ENCODE data around the gene SDE2.
"Not testable (repeated sequence)": the region's sequence is repeated elsewhere in the genome, so short reads cannot be mapped to it uniquely, and the experiment has no call there.

The SDE2 gene

DNA sequence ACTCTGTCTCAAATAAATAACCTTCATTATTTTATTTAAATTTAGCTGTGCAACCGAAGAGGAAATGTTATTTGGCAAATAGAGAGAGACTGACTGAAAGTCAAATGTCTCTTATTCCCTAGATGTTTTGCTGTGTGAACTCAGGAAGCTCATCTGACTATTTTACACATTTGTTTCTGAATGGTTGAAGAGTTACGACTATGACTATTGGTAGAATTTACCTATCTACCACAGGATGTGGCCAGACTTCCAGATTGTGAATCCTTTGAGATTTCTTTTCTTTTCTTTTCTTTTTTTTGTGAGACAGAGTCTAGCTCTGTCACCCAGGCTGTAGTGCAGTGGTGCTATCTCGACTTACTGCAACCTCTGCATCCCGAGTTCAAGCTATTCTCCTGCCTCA lies 5.3 kb upstream of the SDE2 start:
- no peak for DNase-seq

DNA sequence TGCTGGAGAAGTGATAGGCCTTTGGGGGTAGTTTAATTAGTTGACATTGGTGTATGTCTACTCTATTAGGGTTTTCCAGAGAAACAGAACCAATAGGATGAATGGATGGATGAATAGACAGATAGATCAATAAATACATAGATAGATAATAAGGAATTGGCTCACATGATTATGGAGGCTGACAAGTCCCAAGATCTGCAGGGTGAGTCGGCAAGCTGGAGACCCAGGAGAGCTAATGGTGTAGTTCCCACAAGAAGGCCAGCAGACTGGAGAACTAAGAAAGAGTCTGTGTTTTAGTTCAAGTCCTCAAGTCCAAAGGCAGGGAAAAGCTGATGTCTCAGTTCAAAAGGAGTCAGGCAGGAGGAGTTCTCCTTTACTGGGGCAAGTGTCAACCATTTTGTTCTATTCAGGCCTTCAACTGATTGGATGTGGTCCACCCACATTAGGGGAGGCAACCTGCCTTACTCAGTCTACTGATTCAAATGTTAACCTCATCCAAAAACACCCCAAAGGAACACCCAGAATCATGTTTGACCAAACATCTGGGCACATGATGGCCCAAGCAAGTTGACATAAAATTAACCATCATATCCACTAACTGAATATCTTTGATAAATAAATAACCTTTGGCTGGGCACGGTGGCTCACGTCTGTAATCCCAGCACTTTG lies 4.5 kb upstream of the SDE2 start:
- no peak for DNase-seq

DNA sequence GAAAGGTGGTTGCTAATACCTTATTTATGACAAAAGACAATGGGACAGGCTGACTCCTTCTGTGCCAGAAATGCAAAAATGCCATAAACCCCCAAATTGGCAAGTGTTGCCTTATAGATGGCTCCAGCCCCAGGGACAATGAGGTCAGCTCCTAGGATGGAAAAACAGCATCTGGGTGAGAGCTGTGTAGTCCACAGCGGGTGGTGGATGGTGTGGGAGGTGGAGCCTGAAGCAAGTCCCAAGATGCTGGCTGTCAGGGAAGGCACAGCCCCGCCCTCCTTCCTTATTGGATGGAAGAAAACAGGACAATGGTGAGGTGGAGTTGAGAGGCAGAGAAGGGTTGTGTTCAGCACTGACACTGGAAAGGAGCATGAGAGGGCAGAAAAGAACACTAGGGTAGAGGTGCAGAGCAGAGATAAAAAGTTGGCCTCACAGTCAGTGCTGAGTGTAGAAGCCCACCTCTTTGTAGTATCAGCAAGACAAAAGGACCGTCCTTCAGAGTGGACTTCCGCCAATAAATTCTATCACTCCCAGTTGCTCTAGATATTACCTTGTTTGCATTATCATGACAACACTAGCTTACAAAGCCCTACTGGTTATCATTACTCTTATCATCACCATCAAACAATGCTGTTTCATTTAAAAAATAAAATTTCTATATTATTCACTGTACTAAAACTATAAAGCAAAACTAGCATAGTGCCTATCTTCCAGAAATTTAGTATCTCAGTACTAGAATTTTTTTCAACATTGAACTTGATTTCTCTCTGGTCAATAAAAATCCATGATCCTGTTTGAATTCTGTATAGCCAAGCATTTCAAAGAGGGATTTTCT lies 3.7 kb upstream of the SDE2 start:
- no peak for DNase-seq

DNA sequence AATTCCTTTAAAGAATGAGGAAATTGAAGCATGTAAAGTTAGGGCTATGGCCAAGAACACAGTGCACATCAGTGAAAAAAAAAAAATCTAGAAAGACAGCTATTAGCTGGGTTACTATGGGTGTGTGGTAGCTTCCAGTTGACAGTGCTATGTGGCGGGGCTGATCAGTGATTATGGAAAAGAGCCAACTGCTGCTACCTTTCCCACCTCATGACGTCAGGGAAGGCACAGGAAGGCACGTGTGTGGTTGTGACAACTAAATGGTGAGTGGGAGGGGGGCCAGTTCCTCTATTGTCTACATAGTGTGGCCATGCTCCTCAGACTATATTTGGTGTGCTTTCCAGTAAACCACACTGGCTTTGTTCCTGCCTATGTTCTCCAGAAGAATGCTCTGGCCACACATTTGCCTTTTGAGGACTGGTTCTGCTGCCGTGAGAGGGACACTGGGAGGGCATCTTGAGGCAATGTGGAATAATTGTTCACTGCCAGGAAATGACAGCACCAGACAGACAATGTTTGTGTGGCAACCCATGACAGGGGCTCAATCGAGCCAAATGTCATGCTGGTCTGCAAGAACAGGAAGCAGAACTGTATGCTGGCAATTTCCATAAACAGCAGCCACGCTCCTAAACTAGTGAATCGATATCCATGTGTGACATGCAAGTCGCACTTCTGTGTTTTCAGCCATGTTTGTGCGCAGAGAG lies 3.0 kb upstream of the SDE2 start:
- no peak for DNase-seq

DNA sequence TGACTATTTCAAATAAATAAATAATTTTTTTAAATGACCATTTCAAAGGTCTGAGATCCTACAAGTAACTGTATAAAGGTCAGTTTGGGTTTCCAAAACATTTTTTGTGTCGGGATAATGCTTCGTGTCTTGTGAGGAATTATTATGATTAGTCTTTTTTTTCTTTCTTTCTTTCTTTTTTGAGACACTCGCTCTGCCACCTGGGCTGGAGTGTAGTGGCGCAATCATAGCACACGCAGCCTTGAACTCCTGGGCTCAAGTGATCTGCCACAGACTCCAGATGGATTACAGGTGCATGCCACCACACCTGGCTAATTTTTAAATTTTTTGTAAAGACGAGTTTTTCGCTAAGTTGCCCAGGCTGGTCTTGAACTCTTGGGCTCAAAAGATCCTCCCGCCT lies 1.9 kb upstream of the SDE2 start:
- DNase-seq: no peak

DNA sequence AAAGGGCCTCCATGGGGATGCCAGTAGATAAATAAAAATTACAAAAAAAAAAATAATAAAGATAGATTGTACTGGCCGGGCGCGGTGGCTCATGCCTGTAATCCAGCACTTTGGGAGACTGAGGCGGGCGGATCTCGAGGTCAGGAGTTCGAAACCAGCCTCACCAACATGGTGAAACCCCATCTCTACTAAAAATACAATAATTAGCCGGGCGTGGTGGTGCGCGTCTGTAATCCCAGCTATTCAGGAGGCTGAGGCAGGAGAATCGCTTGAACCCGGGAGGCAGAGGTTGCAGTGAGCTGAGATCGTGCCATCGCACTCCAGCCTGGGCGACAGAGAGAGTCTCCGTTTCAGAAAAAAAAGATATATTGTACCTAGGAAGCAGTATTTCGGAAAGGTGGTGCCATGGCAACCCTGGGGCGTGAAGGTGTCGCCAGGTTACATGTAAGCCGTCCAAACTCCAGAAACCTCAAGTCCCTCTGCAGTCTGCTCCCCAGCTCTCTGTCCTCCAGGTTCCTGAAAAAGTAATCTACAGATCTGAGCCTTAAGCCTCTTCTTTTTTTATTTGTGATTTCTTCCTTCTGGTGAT lies 1.4 kb upstream of the SDE2 start:
- DNase-seq: not testable (repeated sequence)

DNA sequence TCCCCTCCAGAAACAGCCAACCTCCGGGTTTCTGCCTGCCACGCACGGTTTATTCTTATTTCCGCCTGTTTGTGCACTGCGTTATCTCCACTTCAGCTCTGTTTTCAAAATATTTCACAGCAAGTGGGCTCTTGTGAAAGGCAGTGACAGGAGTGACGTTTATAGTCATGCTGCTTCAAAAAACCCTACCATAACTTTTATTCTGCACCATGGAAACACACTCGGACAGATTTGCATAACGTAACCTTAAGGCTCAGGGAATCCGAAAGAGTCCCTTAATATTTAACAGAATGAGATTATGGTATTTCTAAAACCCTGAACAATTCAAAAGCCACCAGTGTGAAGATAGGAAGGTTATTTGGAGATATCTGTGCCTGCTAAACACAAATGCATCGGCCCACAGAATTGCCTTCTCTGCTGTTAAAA lies 782 bp upstream of the SDE2 start:
- DNase-seq: no peak

DNA sequence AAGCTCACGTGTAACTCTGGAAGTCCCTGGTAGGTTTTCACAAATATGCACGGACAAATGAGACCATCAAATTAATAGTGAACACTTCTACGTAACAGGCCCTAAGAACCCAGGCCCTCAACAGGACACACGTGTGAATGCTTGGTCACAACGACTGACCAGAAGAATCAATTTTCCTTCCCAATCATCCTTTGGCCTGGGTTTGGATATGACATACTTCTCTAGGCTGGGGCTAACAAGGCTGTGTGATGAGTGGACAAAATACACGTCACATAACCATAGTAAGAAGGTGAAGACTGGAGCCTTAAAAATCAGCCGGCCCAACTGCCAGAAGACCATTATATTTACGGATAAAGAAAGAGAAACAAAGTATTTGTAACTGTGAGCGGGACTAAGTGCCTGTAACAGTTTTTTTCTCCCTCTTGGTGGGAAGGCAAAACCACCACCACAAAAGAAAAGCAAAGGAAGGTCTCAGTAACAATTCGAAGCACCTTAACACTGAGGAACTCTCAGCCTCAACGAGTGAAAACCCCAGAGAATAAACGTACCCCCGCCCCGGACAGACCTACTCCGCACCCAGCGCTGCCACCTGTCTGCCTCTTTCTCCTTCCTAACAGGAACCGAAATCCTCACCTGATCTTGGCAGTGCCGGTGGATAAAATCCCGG lies 450 bp downstream of the SDE2 start:
- no peak for DNase-seq

DNA sequence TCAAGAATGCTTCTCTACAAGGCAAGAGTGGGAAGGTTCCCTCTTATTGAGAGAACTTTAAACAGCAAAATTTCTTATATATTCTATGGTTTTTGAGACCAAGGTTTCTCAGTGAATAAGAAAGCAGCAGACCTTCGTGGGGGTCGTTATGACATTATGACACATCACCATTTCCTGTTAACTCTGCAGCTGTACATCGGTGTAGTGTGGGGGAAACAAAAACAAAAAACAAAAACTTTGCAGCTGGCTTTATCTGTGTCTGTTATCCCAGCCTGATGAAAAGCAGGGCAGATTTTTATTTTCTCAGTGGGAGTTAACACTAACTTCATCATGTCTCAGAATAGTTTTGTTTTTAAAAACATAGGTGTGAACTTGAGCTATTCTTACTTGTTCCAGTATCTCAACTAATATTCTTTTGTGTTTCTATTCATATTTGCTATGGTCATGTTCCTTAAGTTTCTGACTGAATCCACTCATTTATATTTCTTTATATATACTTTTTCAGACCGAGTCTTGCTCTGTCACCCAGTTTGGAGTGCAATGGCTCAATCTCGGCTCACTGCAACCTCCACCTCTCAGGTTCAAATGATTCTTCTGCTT lies 2.1 kb downstream of the SDE2 start:
- DNase-seq: no peak

DNA sequence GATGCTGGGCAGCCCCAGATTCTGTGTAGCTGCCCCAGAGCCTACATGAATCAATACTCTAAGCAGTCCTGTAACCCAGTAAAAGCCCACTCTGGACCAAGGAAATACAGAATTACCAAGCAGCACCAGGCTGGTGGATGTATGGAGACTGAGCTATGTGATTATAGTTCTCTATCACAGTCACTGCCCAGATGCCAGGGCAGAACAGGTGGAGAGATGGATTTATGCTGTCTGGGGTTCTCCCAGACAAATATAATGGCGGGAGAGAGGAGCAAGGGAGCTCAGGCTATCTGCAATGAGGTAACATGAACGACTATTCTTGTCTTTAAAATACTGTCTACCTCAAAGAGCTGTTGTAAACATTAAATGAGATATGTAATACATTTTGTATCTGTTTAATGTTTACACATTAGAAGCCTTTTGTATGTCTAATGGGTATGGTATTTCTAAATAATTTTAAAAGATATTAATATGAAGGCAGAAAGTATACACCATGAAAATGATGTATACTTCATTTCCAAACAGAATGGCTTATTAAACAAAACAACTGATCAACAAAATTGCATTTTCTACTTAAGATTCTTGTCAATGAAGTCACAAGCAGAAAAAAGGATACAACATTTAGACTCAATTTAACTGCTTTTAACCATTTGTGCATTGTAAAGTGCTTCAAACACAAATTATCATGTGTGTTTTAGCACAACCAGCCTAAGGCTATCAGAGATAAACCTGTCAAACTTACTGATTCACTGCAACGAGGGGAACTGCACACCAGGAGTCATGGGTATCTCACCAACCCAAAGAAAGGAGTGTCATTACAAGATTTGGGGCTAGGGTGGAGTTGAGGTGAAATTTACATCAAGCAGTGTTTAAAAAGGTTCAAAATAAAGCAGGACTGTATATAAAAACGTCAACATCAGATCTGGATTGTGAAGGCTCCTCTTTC lies 3.0 kb downstream of the SDE2 start:
- DNase-seq: no peak

DNA sequence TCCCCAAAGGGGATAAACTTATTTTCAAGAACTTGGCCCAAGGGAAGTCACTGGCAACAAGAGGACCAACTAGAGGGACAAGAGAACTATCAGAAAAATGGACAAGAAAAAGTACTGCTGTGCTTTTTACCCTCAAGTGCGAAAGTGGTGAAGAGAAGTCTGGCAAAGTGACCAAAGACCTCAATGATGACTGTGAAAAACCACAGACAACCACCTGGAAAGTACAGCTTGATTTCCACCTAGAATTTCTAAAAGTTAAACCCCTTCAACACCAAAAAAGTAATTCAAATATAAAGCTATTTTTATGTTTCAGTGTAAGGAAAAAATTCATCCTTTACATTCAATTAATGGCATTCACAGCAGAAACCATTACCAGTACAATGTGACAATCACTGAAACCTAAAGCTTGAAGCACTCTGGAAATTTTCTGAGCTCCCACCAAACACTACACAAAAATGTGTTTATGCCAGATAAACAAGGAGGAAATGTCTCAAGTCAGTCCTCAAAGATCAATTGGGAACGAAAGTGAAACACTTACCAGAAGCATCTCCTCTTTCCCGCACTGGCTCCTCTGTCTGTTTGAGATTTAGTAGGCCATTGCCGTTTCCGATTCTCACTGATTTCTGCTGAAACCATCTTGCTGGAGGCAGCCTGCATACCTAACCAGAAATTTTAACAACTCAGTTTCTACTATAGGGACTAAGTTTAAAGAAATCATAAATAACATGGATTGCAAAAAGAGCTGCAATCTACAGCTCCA lies 8.3 kb downstream of the SDE2 start:
- DNase-seq: no peak

DNA sequence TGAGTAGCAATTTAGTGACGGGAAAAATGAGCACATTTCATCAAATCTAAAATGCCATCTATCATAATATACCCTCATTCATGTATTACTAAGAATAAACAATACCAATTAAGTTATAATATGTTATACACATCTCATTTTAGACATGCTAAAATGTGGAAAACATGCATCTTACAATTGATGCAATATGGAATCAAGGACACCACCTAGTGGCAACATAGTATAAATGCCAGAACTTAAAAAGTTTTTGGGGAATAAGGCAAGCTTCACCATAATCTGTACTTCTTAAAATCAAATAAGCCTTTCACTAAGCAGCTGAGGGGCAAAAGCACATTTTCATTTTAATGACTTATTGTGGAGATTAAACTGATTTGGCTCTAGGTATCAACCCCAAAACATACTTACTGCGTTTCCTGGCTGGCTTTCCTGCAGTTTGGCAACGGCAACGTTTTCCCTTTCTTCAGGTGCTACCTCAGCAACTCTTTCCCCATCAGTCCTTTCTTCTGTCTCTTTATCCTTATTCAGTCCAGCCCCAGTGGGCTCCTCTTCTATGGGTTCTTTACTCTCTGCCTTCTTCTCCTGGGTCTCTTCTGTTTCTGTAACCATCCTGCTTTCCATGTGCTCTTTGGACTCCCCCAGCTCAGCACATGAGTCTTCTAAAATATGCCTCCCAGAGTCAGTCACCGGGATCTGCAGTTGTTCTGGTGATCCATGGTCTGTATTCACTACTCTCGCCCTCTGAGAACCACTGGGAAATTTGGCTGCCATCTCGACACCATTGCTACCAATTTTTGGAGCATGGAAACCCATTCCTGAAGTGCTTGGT lies 11.4 kb downstream of the SDE2 start:
- DNase-seq: no peak

DNA sequence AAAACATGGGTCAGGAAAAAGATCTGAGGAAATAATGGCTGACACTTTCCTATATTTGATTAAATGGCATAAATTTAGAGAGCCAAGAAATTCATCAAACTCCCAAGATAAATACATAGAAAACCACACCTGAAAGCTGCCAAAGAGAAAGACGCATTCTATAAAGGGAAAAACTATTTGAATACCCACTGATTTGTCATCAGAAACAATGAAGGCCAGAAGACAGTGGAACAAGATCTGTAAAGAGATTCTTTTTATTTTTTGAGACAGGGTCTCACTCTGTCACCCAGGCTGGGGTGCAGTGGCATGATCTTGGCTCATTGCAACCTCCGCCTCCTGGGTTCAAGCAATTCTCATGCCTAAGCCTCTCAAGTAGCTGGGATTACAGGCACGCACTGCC lies 17.4 kb downstream of the SDE2 start:
- no peak for DNase-seq

DNA sequence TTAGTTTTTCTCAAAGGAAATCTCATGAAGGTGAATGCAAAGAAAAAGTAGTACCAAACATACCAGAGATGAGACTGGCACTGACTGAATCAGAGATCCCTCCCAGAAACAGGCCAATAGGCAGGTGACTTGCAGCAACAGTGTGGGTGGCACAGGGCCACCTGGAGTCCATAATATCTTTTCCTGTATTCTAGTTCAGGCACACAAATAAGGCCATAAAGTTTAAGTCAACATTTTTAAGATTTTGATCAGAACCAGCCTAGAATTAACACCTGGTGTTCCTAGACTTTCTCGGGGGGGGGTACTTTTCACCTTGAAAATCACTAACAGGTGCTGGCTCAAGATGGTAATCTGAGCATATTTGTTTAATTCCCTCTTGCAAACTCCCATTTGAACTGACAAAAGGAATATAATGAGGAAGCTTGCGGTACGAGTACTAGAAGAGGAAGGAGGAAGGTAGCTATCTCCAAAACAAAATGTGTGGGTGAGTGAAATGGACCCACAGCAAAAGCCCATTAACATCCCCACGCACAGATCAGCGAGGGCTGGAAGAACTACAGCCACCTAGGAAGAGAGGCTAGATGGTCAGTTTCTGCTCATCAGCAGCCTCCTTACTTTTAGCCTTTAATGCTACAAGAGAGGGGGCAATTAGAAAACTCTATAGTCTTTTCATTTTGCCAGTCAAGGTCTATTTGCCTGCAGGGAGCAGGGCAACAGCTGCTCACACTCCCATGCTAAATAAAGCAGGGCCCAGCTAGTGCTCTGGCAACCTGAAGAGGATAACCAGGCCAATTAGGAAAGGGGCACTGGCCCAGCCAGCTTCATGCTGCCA lies 18.9 kb downstream of the SDE2 start:
- no peak for DNase-seq

DNA sequence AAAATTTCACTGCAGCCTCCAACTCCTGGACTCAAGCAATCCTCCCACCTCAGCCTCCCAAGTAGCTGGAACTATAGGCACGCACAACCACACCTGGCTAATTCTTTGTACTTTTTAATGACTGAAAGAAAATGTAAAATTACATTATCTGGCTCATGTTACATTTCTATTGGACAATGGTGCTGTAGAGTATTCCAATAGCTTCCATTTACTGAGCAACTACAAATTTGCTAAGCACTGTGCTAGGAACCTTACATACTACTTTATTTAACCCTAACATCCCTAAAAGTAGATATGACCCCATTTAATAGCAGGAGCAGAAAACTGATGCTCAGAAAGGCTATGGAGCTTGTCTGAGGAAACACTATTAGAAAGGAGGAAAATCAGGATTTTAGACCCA lies 19.7 kb downstream of the SDE2 start:
- DNase-seq: no peak

DNA sequence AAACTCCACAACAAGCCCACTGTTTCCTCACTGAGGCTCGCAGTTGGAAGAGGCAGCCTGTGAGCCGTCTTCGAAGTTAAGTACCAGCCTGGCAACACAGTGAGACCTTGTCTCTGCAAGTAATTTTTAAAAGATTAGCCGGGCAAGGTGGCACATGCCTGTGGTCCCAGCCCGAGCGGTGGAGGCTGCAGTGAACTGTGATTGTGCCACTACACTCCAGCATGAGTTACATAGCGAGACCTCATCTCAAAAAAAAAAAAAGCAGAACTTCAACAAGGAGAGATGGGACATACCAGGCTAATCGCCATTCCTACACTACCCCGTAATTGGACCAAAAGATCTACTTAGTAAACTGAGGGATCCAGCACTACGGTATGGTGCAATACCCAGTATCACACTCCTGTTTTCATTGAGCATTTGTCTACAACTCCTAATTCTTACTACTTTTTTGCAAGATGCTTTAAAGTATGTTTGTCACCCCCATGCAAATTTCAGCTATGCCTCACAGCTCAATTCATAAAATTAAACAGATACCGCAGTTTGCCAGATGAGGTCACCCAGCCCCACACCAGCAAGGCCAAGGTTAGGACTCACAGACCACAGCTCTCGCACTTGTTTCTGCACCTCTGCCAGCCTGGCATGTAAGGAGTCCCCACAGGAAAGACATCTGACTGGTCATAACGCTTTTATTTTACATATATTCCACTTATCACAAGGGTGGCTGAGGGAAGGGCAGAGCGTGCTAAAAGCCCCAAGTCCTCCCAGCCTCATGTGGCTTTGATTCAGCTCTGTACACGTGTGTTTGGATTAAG lies 21.0 kb downstream of the SDE2 start:
- DNase-seq: peak; percentile 68

DNA sequence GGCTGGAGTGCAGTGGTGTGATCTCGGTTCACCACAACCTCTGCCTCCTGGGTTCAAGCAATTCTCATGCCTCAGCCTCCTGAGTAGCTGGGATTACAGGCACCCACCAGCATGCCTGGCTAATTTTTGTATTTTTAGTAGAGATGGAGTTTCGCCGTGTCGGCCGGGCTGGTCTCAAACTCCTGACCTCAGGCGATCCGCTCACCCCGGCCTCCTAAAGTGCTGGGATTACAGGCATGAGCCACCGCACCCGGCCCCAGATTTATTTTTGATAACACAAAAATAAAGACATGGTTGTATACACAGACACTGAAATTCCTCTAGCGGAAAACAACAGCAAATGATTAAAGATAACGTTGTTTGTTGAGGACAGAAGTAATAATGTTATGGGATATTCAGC lies 24.0 kb downstream of the SDE2 start:
- DNase-seq: not testable (repeated sequence)

DNA sequence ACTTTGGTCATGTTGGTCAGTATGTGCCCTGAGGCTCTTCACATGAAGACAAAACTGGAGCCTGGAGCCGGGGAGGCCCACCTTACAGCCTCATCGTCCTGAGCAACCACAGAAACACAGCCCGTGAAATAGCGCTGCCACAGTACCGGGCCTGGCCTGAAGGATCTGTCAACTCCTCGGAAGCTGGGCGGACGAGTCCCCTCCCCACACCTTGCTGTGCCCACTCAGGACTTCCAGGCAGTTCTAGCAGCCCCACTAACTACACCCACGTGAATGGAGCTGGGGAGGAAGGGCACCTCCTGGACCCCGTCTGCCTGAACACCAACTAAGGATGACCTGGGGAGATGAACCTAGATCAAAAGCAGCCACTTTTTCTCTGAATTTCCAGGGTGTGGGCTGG lies 24.7 kb downstream of the SDE2 start:
- DNase-seq: no peak

All from NK-92 treated with Interleukin-12 subunit alpha and Interleukin-12 subunit beta, amount 100 ng/mL, for 24 hours (cell line).